NCI-H748 (cell line): ENCODE measurements around the gene COL4A4.

Source experiments
- DNase-seq: peaks from one replicate; lab custom pipeline; 2025; ENCODE audit not compliant: unreplicated experiment; lab: John Stamatoyannopoulos, UW

COL4A4 gene

GRCh38 chr2:227117852-227118251 lies 46.2 kb downstream of the COL4A4 start:
- DNase-seq = no peak

GRCh38 chr2:227117027-227117426 lies 47.0 kb downstream of the COL4A4 start:
- DNase-seq = no peak

GRCh38 chr2:227115761-227116160 lies 48.2 kb downstream of the COL4A4 start:
- DNase-seq = peak; percentile 15

GRCh38 chr2:227106845-227107759 lies 56.9 kb downstream of the COL4A4 start:
- DNase-seq = peak; percentile 68

GRCh38 chr2:227103583-227103982 lies 60.4 kb downstream of the COL4A4 start:
- DNase-seq = peak; percentile 73

GRCh38 chr2:227099340-227099739 lies 64.7 kb downstream of the COL4A4 start:
- no peak for DNase-seq

- DNase-seq = no peak
These were observed 65.9 kb downstream of the COL4A4 start for GRCh38 chr2:227098162-227098515.

GRCh38 chr2:227097495-227098161 lies 66.4 kb downstream of the COL4A4 start:
- DNase-seq = no peak

GRCh38 chr2:227095346-227095745 lies 68.7 kb downstream of the COL4A4 start:
- no peak for DNase-seq

GRCh38 chr2:227082286-227082685 lies 81.7 kb downstream of the COL4A4 start:
- no peak for DNase-seq

- no peak for DNase-seq
These were observed 84.3 kb downstream of the COL4A4 start for GRCh38 chr2:227079726-227080125.

- DNase-seq = peak; percentile 43
These were observed 98.9 kb downstream of the COL4A4 start for GRCh38 chr2:227065065-227065464.

GRCh38 chr2:227058888-227059399 lies 105.1 kb downstream of the COL4A4 start:
- DNase-seq = no peak

- DNase-seq = no peak
These were observed 106.1 kb downstream of the COL4A4 start for GRCh38 chr2:227057743-227058447.

- no peak for DNase-seq
These were observed 106.9 kb downstream of the COL4A4 start for GRCh38 chr2:227057060-227057459.

- no peak for DNase-seq
These were observed 110.0 kb downstream of the COL4A4 start for GRCh38 chr2:227054006-227054405.

GRCh38 chr2:227052879-227053278 lies 111.1 kb downstream of the COL4A4 start:
- DNase-seq = peak; percentile 98

- no peak for DNase-seq
These were observed 120.0 kb downstream of the COL4A4 start for GRCh38 chr2:227043981-227044380.

GRCh38 chr2:227038550-227039189 lies 125.3 kb downstream of the COL4A4 start:
- DNase-seq = peak; percentile 68

- DNase-seq = peak; percentile 34
These were observed 127.5 kb downstream of the COL4A4 start for GRCh38 chr2:227036527-227036926.
